Endothelial cell of umbilical vein (primary cell): Measurements from ENCODE around the gene SNRNP200. TPM values are rescaled to one million over a fixed set of nuclear protein-coding genes. Genes with fewer than 3 reads are reported as not detected.

Experiments
- BruUV-seq: library from RNA; stranded (reverse); fragments of 400-500 nt; replicated peaks from 2 replicates; lab custom pipeline; 2021; lab: Mats Ljungman, UMichigan
- CTCF ChIA-PET: fragments of 300-600, 350-600 bp; sonication (Branson Sonifier 250); formaldehyde crosslinking; loops from one replicate; lab custom pipeline; 2021; ENCODE audit warnings: antibody characterized with exemption, inconsistent platforms; lab: Charles Lee
- POLR2A ChIA-PET: fragments of 300-600, 350-600 bp; sonication (Branson Sonifier 250); formaldehyde crosslinking; loops from one replicate; lab custom pipeline; 2021; ENCODE audit warnings: antibody characterized with exemption, inconsistent platforms; lab: Charles Lee
- DNase-seq: peaks from one replicate; pipeline ENCODE4 v3.0.0-alpha.2; 2011; ENCODE audit warnings: low read depth, low spot score
- FAIRE-seq: peaks from 2 replicates; lab custom pipeline; 2011; peaks lifted over from hg19 to GRCh38; lab: Jason Lieb, UNC
- H2AFZ ChIP-seq: 2 replicates; pipeline ENCODE4 v1.6.0; 2012; ENCODE audit warnings: low read depth, low read length, control low read depth, inconsistent platforms
- H3K27ac ChIP-seq: 2 replicates; pipeline ENCODE4 v1.5.1; 2011; ENCODE audit warnings: low read depth, mild to moderate bottlenecking, control low read depth, low read length, moderate library complexity; ENCODE audit not compliant: insufficient read depth
- H3K27me3 ChIP-seq, 2 experiments: 2 replicates each; pipeline versions ENCODE4 v1.6.0 to v1.6.1; 2011; ENCODE audit warnings: low read length in 2 of 2, mixed read lengths in 1 of 2; ENCODE audit not compliant: control insufficient read depth in 2 of 2, insufficient read depth in 2 of 2
- H3K36me3 ChIP-seq, 2 experiments: 2 replicates in 1 of 2; 3 replicates in 1 of 2; pipeline ENCODE4 v1.5.1; 2011; ENCODE audit warnings: low read length in 2 of 2, mild to moderate bottlenecking in 1 of 2, moderate library complexity in 1 of 2; ENCODE audit not compliant: control insufficient read depth in 2 of 2, insufficient read depth in 2 of 2; ENCODE audit errors: extremely low read depth in 1 of 2
- H3K4me1 ChIP-seq: 3 replicates; pipeline ENCODE4 v1.5.1; 2011; ENCODE audit warnings: mild to moderate bottlenecking, low read length; ENCODE audit not compliant: control insufficient read depth, insufficient read depth; ENCODE audit errors: extremely low read depth
- H3K4me2 ChIP-seq: 2 replicates; pipeline ENCODE4 v1.6.1; 2011; ENCODE audit warnings: low read length, control low read depth, mixed read lengths; ENCODE audit not compliant: insufficient read depth
- H3K4me3 ChIP-seq, 3 experiments: fragments of 200-600 bp in 1 of 3; sonication (generic), shearing (Covaris generic) in 1 of 3; replicated peaks in 1 of 3; 2 replicates each; pipeline ENCODE4 v1.5.1; 2011 to 2016; ENCODE audit warnings: control low read depth in 3 of 3, low read length in 3 of 3, mild to moderate bottlenecking in 2 of 3, inconsistent platforms in 1 of 3, low read depth in 1 of 3, moderate library complexity in 1 of 3; ENCODE audit not compliant: insufficient read depth in 1 of 3
- H3K79me2 ChIP-seq: 2 replicates; pipeline ENCODE4 v1.6.0; 2012; ENCODE audit warnings: low read length, inconsistent platforms; ENCODE audit not compliant: control insufficient read depth, insufficient read depth
- H3K9ac ChIP-seq: replicated peaks from 2 replicates; pipeline ENCODE3; 2011; ENCODE audit warnings: low read length, control low read depth; ENCODE audit not compliant: insufficient read depth; ENCODE audit errors: extremely low read depth
- H3K9me1 ChIP-seq: replicated peaks from 3 replicates; pipeline ENCODE4 v1.6.0; 2011; ENCODE audit warnings: mild to moderate bottlenecking, low read length; ENCODE audit not compliant: control insufficient read depth, insufficient read depth; ENCODE audit errors: extremely low read depth
- H3K9me3 ChIP-seq: replicated peaks from 2 replicates; pipeline ENCODE4 v1.5.1; 2012; ENCODE audit warnings: low read length, inconsistent platforms; ENCODE audit not compliant: control insufficient read depth, insufficient read depth
- H4K20me1 ChIP-seq: replicated peaks from 2 replicates; pipeline ENCODE3; 2011; ENCODE audit warnings: mild to moderate bottlenecking, low read length; ENCODE audit not compliant: control insufficient read depth, insufficient read depth; ENCODE audit errors: extremely low read depth
- CTCF ChIP-seq, 2 donors: IDR thresholded peaks; 1 replicate in 1 of 2; 2 replicates in 1 of 2; pipeline ENCODE4 v1.5.1; 2011; ENCODE audit warnings: low read length in 2 of 2, mild to moderate bottlenecking in 2 of 2, moderate library complexity in 2 of 2, control low read depth in 1 of 2, inconsistent platforms in 1 of 2, low read depth in 1 of 2; ENCODE audit not compliant: insufficient read depth in 1 of 2; ENCODE audit errors: extremely low read depth in 1 of 2
- EZH2 ChIP-seq: IDR thresholded peaks from 2 replicates; pipeline ENCODE4 v1.6.1; 2012; ENCODE audit warnings: borderline replicate concordance, low read depth, mild to moderate bottlenecking, moderate library complexity, low read length, inconsistent platforms; ENCODE audit not compliant: severe bottlenecking
- FOS ChIP-seq: IDR thresholded peaks from 2 replicates; pipeline ENCODE4 v1.6.1; 2011; ENCODE audit warnings: mild to moderate bottlenecking, low read length, moderate library complexity, borderline replicate concordance; ENCODE audit not compliant: insufficient read depth
- GATA2 ChIP-seq: IDR thresholded peaks from 2 replicates; pipeline ENCODE4 v1.7.0; 2011; ENCODE audit warnings: low read depth, mild to moderate bottlenecking, moderate library complexity, mixed read lengths, low read length; ENCODE audit not compliant: insufficient read length, insufficient read depth
- JUN ChIP-seq: IDR thresholded peaks from 2 replicates; pipeline ENCODE4 v1.6.1; 2011; ENCODE audit warnings: borderline replicate concordance, low read depth; ENCODE audit not compliant: insufficient read length, insufficient read depth
- MAX ChIP-seq: IDR thresholded peaks from 2 replicates; pipeline ENCODE4 v1.6.1; 2011; ENCODE audit not compliant: insufficient read depth, insufficient read length
- MYC ChIP-seq: IDR thresholded peaks from one replicate; pipeline ENCODE4 v1.6.1; 2011; ENCODE audit warnings: mild to moderate bottlenecking, low read depth, low read length
- POLR2A ChIP-seq: IDR thresholded peaks from 2 replicates; pipeline ENCODE4 v1.6.1; 2012; ENCODE audit warnings: low read depth, mild to moderate bottlenecking, control low read depth, low read length
- POLR2AphosphoS5 ChIP-seq: IDR thresholded peaks from 2 replicates; pipeline ENCODE4 v1.6.1; 2012; ENCODE audit warnings: low read depth, mild to moderate bottlenecking, control low read depth, low read length, moderate library complexity; ENCODE audit not compliant: insufficient read depth
- dilution Hi-C: fragments of 300-500 bp; cut with MboI; formaldehyde crosslinking; loops from one replicate; pipeline ENCODE4 v1.15.0; 2019; ENCODE audit warnings: low sequenced_read_pairs; ENCODE audit not compliant: extremely low pct_ligation_motif_present
- intact Hi-C: fragments of 100-400 bp; cut with micrococcal nuclease; formaldehyde crosslinking; loops from one replicate; pipeline ENCODE4 v1.10.0; 2022
- polyA plus RNA-seq, 4 experiments: library from polyadenylated mRNA; depleted of rRNA in 3 of 4; stranded (reverse) in 3 of 4; unstranded in 1 of 4; fragments of >200 nt; gene quantifications; 2 replicates each; pipeline versions ENCODE4 v1.2.1 to v1.2.3, GENCODE V29; 2011 to 2012; ENCODE audit warnings: missing spikeins in 1 of 4
- total RNA-seq: library from RNA; stranded (reverse); gene quantifications from 2 replicates; pipeline ENCODE4 v1.2.3, GENCODE V29; 2021

SNRNP200 gene
- total and polyA plus RNA-seq, 2 donors (not counting 3 experiments of a cell fraction or from before 2014, with no cell fraction given): 124 to 155 TPM

- dilution Hi-C loops (no loop called here), intact Hi-C loops (loop anchor here (2.0 kb wide), 1 partner anchor 35 kb away; the partner anchor contains the start of gene STARD7)
- Histone ChIP-seq H3K4me2 (no peak overlapping the region), H3K4me3 (no peak overlapping the region), H3K9me1 (no peaks in the 10 kb centered on the region), H3K79me2 (no peaks in the 10 kb centered on the region), H3K27ac (no peak overlapping the region), H2AFZ (no peak overlapping the region), H3K4me1 (peaks cover 33% of the 10 kb centered on the region), H3K27me3 (no peaks in the 10 kb centered on the region), H3K9ac (no peak overlapping the region), H4K20me1 (no peaks in the 10 kb centered on the region), H3K9me3 (no peaks in the 10 kb centered on the region), H3K36me3 (no peaks in the 10 kb centered on the region)
- DNase-seq: no peak
- ChIA-PET CTCF (no interaction called here), POLR2A (no interaction called here)
- TF ChIP-seq POLR2A (no peak), EZH2 (no peak), MAX (no peak), POLR2AphosphoS5 (no peak), GATA2 (no peak), JUN (no peak), CTCF (IDR thresholded peaks at IDR 0.05; ENCODE audit: extremely low read depth in 1 of 2, insufficient read depth in 1 of 2, low read depth in 1 of 2, low read length in 2 of 2) (no peak), FOS (no peak), MYC (no peak)
- no TSS peak for BruUV-seq
- FAIRE-seq: no peak
These were observed 61.5 kb downstream of the SNRNP200 start for GRCh38 chr2:96243843-96244242.
